Mesenchymal stem cell (in vitro differentiated cells and primary cell): ENCODE results near the gene OR1I1.
"Not testable (repeated sequence)": the region's sequence is repeated elsewhere in the genome, so short reads cannot be mapped to it uniquely, and the experiment has no call there.

Source experiments
- DNase-seq: peaks from one replicate; pipeline ENCODE4 v3.0.0-alpha.2; 2013
- H2AFZ ChIP-seq: one replicate; pipeline ENCODE4 v1.6.1; 2013; ENCODE audit warnings: low read depth, mild to moderate bottlenecking, control low read depth, inconsistent platforms, low read length, moderate library complexity
- H2AK5ac ChIP-seq: 2 replicates; pipeline ENCODE4 v1.6.1; 2013; ENCODE audit warnings: low read length, moderate library complexity, mild to moderate bottlenecking, inconsistent platforms; ENCODE audit not compliant: severe bottlenecking
- H2BK120ac ChIP-seq: one replicate; pipeline ENCODE4 v1.6.1; 2013; ENCODE audit warnings: low read depth, mild to moderate bottlenecking, inconsistent platforms, low read length, moderate library complexity
- H2BK12ac ChIP-seq, 2 experiments: one replicate each; pipeline ENCODE4 v1.6.1; 2013; ENCODE audit warnings: inconsistent platforms in 2 of 2, low read length in 2 of 2, mild to moderate bottlenecking in 2 of 2, moderate library complexity in 2 of 2, control low read depth in 1 of 2
- H2BK15ac ChIP-seq: one replicate; pipeline ENCODE4 v1.6.1; 2013; ENCODE audit warnings: mild to moderate bottlenecking, low read depth, inconsistent platforms; ENCODE audit not compliant: poor library complexity, severe bottlenecking
- H2BK5ac ChIP-seq: 2 replicates; pipeline ENCODE4 v1.6.1; 2013; ENCODE audit warnings: low read depth, mild to moderate bottlenecking, low read length, control low read depth, inconsistent platforms; ENCODE audit not compliant: poor library complexity, severe bottlenecking
- H3K14ac ChIP-seq, 2 experiments: one replicate each; pipeline ENCODE4 v1.6.1; 2013; ENCODE audit warnings: inconsistent platforms in 2 of 2, low read length in 2 of 2, control low read depth in 1 of 2, mild to moderate bottlenecking in 1 of 2, moderate library complexity in 1 of 2
- H3K18ac ChIP-seq, 2 experiments: one replicate each; pipeline ENCODE4 v1.6.1; 2013; ENCODE audit warnings: inconsistent platforms in 2 of 2, low read length in 2 of 2, control low read depth in 1 of 2, low read depth in 1 of 2, mild to moderate bottlenecking in 1 of 2
- H3K23ac ChIP-seq, 2 experiments: one replicate each; pipeline ENCODE4 v1.6.1; 2013; ENCODE audit warnings: inconsistent platforms in 2 of 2, low read length in 2 of 2, mild to moderate bottlenecking in 2 of 2, moderate library complexity in 2 of 2, control low read depth in 1 of 2
- H3K27ac ChIP-seq: 2 replicates; pipeline ENCODE4 v1.5.1; 2013; ENCODE audit warnings: mild to moderate bottlenecking, moderate library complexity, low read length, control low read depth, inconsistent platforms; ENCODE audit not compliant: poor library complexity, severe bottlenecking
- H3K27me3 ChIP-seq, 2 experiments: 2 replicates each; pipeline versions ENCODE4 v1.6.1 to v1.7.0; 2013; ENCODE audit warnings: low read length in 2 of 2, mild to moderate bottlenecking in 2 of 2, moderate library complexity in 2 of 2, control low read depth in 1 of 2, inconsistent platforms in 1 of 2; ENCODE audit not compliant: control insufficient read depth in 1 of 2, insufficient read depth in 1 of 2
- H3K36me3 ChIP-seq, 2 experiments: 2 replicates each; pipeline versions ENCODE4 v1.6.1 to v1.7.0; 2013; ENCODE audit warnings: low read length in 2 of 2, control low read depth in 1 of 2, inconsistent platforms in 1 of 2, low read depth in 1 of 2, mild to moderate bottlenecking in 1 of 2; ENCODE audit not compliant: insufficient read depth in 2 of 2, control insufficient read depth in 1 of 2
- H3K4ac ChIP-seq, 2 experiments: one replicate each; pipeline ENCODE4 v1.6.1; 2013; ENCODE audit warnings: inconsistent platforms in 2 of 2, low read length in 2 of 2, mild to moderate bottlenecking in 2 of 2, moderate library complexity in 2 of 2, control low read depth in 1 of 2, low read depth in 1 of 2
- H3K4me1 ChIP-seq: 2 replicates; pipeline ENCODE4 v1.6.1; 2013; ENCODE audit warnings: low read depth, low read length, control low read depth; ENCODE audit not compliant: control insufficient read depth, insufficient read depth
- H3K4me2 ChIP-seq: 2 replicates; pipeline ENCODE4 v1.6.1; 2013; ENCODE audit warnings: low read length, mild to moderate bottlenecking, inconsistent platforms; ENCODE audit not compliant: poor library complexity, severe bottlenecking
- H3K4me3 ChIP-seq, 2 experiments: 2 replicates each; pipeline versions ENCODE4 v1.5.1 to v1.7.0; 2013; ENCODE audit warnings: low read length in 2 of 2, mild to moderate bottlenecking in 2 of 2, control low read depth in 1 of 2, low read depth in 1 of 2; ENCODE audit not compliant: insufficient read depth in 1 of 2
- H3K79me1 ChIP-seq: replicated peaks from 2 replicates; pipeline ENCODE4 v1.6.1; 2013; ENCODE audit warnings: mild to moderate bottlenecking, control low read depth, low read length, inconsistent platforms; ENCODE audit not compliant: poor library complexity, severe bottlenecking
- H3K9ac ChIP-seq: 2 replicates; pipeline ENCODE4 v1.7.0; 2013; ENCODE audit warnings: mild to moderate bottlenecking, low read length, moderate library complexity
- H3K9me3 ChIP-seq: 2 replicates; pipeline ENCODE4 v1.7.0; 2013; ENCODE audit warnings: mild to moderate bottlenecking, low read length; ENCODE audit not compliant: control insufficient read depth
- H4K8ac ChIP-seq: one replicate; pipeline ENCODE4 v1.6.1; 2013; ENCODE audit warnings: inconsistent platforms, mild to moderate bottlenecking, low read length, moderate library complexity
- H4K91ac ChIP-seq: one replicate; pipeline ENCODE4 v1.6.1; 2013; ENCODE audit warnings: mild to moderate bottlenecking, low read length, inconsistent platforms
- WGBS: methylation state at CpG from one replicate; pipeline ENCODE4 v1.1.7; 2013; ENCODE audit warnings: mixed read lengths; 5-methylcytosine and 5-hydroxymethylcytosine counted together

The OR1I1 gene

GRCh38 chr19:15080002-15080401 is 2.0 kb upstream of the OR1I1 start:
- DNase-seq, H2BK5ac ChIP-seq: not testable (repeated sequence)
- WGBS, result 61% methylated on average over 3 of the region's 4 CpGs

GRCh38 chr19:15087182-15087581 is 5.2 kb downstream of the OR1I1 start:
- Histone ChIP-seq H3K4me2 (no peak overlapping the region), H3K9ac (no peak overlapping the region), H2BK5ac (no peak overlapping the region), H3K9me3 (no peaks in the 10 kb centered on the region), H3K23ac (no peak overlapping the region), H3K36me3 (no peaks in the 10 kb centered on the region), H3K79me1 (no peaks in the 10 kb centered on the region), H3K4me1 (no peaks in the 10 kb centered on the region), H2AFZ (no peak overlapping the region), H4K91ac (no peak overlapping the region), H3K18ac (no peak overlapping the region), H2BK15ac (no peak overlapping the region), H3K14ac (no peak overlapping the region), H2BK12ac (no peak overlapping the region), H4K8ac (no peak overlapping the region), H3K27ac (no peak overlapping the region), H3K4me3 (no peak overlapping the region), H2BK120ac (no peak overlapping the region), H3K4ac (no peak overlapping the region), H3K27me3 (peaks cover 14 to 41% of the 10 kb centered on the region in 2 experiments), H2AK5ac (no peak overlapping the region)
- 76% methylated on average over 11 of the region's 11 CpGs for WGBS
- DNase-seq, result no peak

More at GRCh38 chr19:15080002-15080401, 2.0 kb upstream of the OR1I1 start:
- not testable (repeated sequence) for H3K4ac ChIP-seq, H3K27ac ChIP-seq, H3K36me3 ChIP-seq, H3K27me3 ChIP-seq, H2BK120ac ChIP-seq, H2AFZ ChIP-seq, H3K4me1 ChIP-seq, H3K9ac ChIP-seq, H4K91ac ChIP-seq, H3K4me2 ChIP-seq, H3K9me3 ChIP-seq, H3K23ac ChIP-seq, H3K79me1 ChIP-seq, H3K4me3 ChIP-seq, H3K14ac ChIP-seq, H2AK5ac ChIP-seq, H2BK15ac ChIP-seq, H4K8ac ChIP-seq, H3K18ac ChIP-seq, H2BK12ac ChIP-seq

- Histone ChIP-seq H3K4me3 (no peak overlapping the region), H2BK12ac (no peak overlapping the region), H2AFZ (no peak overlapping the region), H3K9me3 (no peaks in the 10 kb centered on the region), H3K27me3 (peaks cover 16 to 28% of the 10 kb centered on the region in 2 experiments), H3K18ac (peak overlapping the region in 1 of 2 experiments; percentile 60), H3K79me1 (no peaks in the 10 kb centered on the region), H3K4ac (no peak overlapping the region), H4K8ac (no peak overlapping the region), H3K4me2 (no peak overlapping the region), H2BK120ac (no peak overlapping the region), H2BK15ac (no peak overlapping the region), H3K9ac (no peak overlapping the region), H2BK5ac (no peak overlapping the region), H3K23ac (no peak overlapping the region), H4K91ac (no peak overlapping the region), H3K27ac (no peak overlapping the region), H3K4me1 (no peaks in the 10 kb centered on the region), H3K36me3 (no peaks in the 10 kb centered on the region), H2AK5ac (no peak overlapping the region), H3K14ac (no peak overlapping the region)
- WGBS, result 48% methylated on average over 11 of the region's 13 CpGs
- DNase-seq, result peak; percentile 77
These were observed 10.1 kb downstream of the OR1I1 start for GRCh38 chr19:15091918-15092753.

- H3K14ac ChIP-seq, result no peak overlapping the region
- no peak overlapping the region for H3K4me3 ChIP-seq
- H3K79me1 ChIP-seq, result no peaks in the 10 kb centered on the region
- no peak overlapping the region for H4K91ac ChIP-seq
- no peak overlapping the region for H2BK120ac ChIP-seq
- H2BK15ac ChIP-seq, result no peak overlapping the region
- no peak overlapping the region for H3K4me2 ChIP-seq
- no peaks in the 10 kb centered on the region for H3K36me3 ChIP-seq
- no peaks in the 10 kb centered on the region for H3K4me1 ChIP-seq
- no peak overlapping the region for H3K27ac ChIP-seq
- DNase-seq, result no peak
- H2BK5ac ChIP-seq, result no peak overlapping the region
- H2AFZ ChIP-seq, result no peak overlapping the region
- no peak overlapping the region for H2BK12ac ChIP-seq
- H3K9me3 ChIP-seq, result no peaks in the 10 kb centered on the region
- peaks cover 10 to 23% of the 10 kb centered on the region in 2 experiments for H3K27me3 ChIP-seq
- H3K23ac ChIP-seq, result no peak overlapping the region
- H3K4ac ChIP-seq, result no peak overlapping the region
- WGBS, result 68% methylated on average over 2 of the region's 2 CpGs
- no peak overlapping the region for H4K8ac ChIP-seq
- H2AK5ac ChIP-seq, result no peak overlapping the region
- H3K9ac ChIP-seq, result no peak overlapping the region
- no peak overlapping the region for H3K18ac ChIP-seq
These were observed 11.0 kb downstream of the OR1I1 start for GRCh38 chr19:15093001-15093400.
